GM12878 (cell line): ENCODE results near the gene KLF7.

Experiments used
- BMI1 ChIP-seq: fragments of 450-650 bp; IDR thresholded peaks from 2 replicates; pipeline ENCODE4 v1.6.1; 2016; ENCODE audit warnings: mild to moderate bottlenecking, moderate library complexity, borderline replicate concordance
- CREM ChIP-seq: IDR thresholded peaks from 2 replicates; pipeline ENCODE4 v1.6.1; 2014; ENCODE audit warnings: antibody characterized with exemption, low read depth
- SPI1 ChIP-seq: IDR thresholded peaks from 2 replicates; pipeline ENCODE4 v1.6.1; 2011; ENCODE audit warnings: low read depth, mild to moderate bottlenecking, low read length, moderate library complexity, borderline replicate concordance; ENCODE audit not compliant: insufficient read depth
- TF ChIP-seq, protein P1 (sequence below), 3 experiments: IDR thresholded peaks in 2 of 3; conservative IDR thresholded peaks in 1 of 3; 2 replicates each; pipeline ENCODE4 v1.5.1; 2011; ENCODE audit warnings: low read depth in 3 of 3, low read length in 3 of 3, mild to moderate bottlenecking in 3 of 3, control low read depth in 2 of 3, moderate library complexity in 2 of 3, inconsistent platforms in 1 of 3, mixed read lengths in 1 of 3; ENCODE audit not compliant: control insufficient read depth in 2 of 3, insufficient read depth in 1 of 3; ENCODE audit errors: extremely low read depth in 1 of 3
- TF ChIP-seq, protein P2 (sequence below): IDR thresholded peaks from 2 replicates; pipeline ENCODE4 v1.6.1; 2012; ENCODE audit warnings: low read depth, low read length, improper control_type of control experiment
- TF ChIP-seq, protein P3 (sequence below): IDR thresholded peaks from 2 replicates; pipeline ENCODE4 v1.6.1; 2012; ENCODE audit warnings: mild to moderate bottlenecking, low read depth, low read length

DNA sequence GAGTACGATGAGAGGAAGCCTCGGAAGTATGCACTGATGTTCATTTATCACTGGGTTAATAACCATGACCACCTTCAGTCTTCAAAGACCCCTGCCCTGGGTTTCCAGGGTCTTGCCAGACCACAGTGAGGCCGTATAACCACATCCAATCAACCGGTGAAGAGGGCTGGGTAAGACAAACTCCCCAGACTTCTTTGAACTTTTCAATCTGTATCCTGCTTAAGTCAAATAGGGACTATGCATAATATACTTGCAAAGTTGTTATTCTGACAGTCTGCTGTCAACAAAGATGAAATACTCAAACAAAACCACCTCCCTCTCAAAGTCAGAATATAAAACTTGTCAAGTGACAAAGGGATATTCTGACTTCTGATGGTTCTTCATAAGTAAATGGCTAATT is 54.0 kb downstream of the KLF7 start:
- TF ChIP-seq BMI1 (no peak), SPI1 (no peak), CREM (no peak)
- TF ChIP-seq, protein P1, sequence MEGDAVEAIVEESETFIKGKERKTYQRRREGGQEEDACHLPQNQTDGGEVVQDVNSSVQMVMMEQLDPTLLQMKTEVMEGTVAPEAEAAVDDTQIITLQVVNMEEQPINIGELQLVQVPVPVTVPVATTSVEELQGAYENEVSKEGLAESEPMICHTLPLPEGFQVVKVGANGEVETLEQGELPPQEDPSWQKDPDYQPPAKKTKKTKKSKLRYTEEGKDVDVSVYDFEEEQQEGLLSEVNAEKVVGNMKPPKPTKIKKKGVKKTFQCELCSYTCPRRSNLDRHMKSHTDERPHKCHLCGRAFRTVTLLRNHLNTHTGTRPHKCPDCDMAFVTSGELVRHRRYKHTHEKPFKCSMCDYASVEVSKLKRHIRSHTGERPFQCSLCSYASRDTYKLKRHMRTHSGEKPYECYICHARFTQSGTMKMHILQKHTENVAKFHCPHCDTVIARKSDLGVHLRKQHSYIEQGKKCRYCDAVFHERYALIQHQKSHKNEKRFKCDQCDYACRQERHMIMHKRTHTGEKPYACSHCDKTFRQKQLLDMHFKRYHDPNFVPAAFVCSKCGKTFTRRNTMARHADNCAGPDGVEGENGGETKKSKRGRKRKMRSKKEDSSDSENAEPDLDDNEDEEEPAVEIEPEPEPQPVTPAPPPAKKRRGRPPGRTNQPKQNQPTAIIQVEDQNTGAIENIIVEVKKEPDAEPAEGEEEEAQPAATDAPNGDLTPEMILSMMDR (IDR thresholded peaks at IDR 0.05 in 2 of 3, conservative IDR thresholded peaks at IDR 0.05 in 1 of 3; ENCODE audit: control insufficient read depth in 2 of 3, extremely low read depth in 1 of 3, insufficient read depth in 1 of 3, low read depth in 3 of 3, low read length in 3 of 3), result no peak
- TF ChIP-seq, protein P2, sequence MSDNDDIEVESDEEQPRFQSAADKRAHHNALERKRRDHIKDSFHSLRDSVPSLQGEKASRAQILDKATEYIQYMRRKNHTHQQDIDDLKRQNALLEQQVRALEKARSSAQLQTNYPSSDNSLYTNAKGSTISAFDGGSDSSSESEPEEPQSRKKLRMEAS, result no peak
- TF ChIP-seq, protein P3, sequence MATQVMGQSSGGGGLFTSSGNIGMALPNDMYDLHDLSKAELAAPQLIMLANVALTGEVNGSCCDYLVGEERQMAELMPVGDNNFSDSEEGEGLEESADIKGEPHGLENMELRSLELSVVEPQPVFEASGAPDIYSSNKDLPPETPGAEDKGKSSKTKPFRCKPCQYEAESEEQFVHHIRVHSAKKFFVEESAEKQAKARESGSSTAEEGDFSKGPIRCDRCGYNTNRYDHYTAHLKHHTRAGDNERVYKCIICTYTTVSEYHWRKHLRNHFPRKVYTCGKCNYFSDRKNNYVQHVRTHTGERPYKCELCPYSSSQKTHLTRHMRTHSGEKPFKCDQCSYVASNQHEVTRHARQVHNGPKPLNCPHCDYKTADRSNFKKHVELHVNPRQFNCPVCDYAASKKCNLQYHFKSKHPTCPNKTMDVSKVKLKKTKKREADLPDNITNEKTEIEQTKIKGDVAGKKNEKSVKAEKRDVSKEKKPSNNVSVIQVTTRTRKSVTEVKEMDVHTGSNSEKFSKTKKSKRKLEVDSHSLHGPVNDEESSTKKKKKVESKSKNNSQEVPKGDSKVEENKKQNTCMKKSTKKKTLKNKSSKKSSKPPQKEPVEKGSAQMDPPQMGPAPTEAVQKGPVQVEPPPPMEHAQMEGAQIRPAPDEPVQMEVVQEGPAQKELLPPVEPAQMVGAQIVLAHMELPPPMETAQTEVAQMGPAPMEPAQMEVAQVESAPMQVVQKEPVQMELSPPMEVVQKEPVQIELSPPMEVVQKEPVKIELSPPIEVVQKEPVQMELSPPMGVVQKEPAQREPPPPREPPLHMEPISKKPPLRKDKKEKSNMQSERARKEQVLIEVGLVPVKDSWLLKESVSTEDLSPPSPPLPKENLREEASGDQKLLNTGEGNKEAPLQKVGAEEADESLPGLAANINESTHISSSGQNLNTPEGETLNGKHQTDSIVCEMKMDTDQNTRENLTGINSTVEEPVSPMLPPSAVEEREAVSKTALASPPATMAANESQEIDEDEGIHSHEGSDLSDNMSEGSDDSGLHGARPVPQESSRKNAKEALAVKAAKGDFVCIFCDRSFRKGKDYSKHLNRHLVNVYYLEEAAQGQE, result no peak
